ENCODE measurements around the gene LILRA5. TPM values are rescaled to one million over a fixed set of nuclear protein-coding genes. Genes with fewer than 3 reads are reported as not detected.
A peak's percentile ranks its signal among the peaks of the same experiment; 100 is the strongest.
"Not testable (repeated sequence)": the region's sequence is repeated elsewhere in the genome, so short reads cannot be mapped to it uniquely, and the experiment has no call there.

LILRA5 gene
- polyA plus RNA-seq, 1 of the 3 experiments (the other 2 are of a cell fraction): not detected

GRCh38 chr19:54287456-54287855 lies 25.5 kb downstream of the LILRA5 start:
- Histone ChIP-seq H3K9ac (no peak overlapping the region), H3K4me3 (ENCODE audit: low read depth in 2 of 2, low read length in 1 of 2) (no peak overlapping the region), H3K36me3 (replicated peaks in 1 of 2; ENCODE audit: control insufficient read depth in 1 of 2, insufficient read depth in 2 of 2, low read length in 1 of 2) (no peaks in the 10 kb centered on the region), H4K20me1 (ENCODE audit: insufficient read depth) (no peaks in the 10 kb centered on the region), H2AFZ (ENCODE audit: low read depth) (no peak overlapping the region), H3K9me3 (no peaks in the 10 kb centered on the region), H3K27me3 (ENCODE audit: insufficient read depth) (peaks cover 44% of the 10 kb centered on the region; the same call in 1 of the 2 replicates), H3K27ac (ENCODE audit: low read depth in 2 of 2, low read length in 1 of 2) (no peak overlapping the region), H3K9me2 (no peaks in the 10 kb centered on the region), H3K79me2 (ENCODE audit: insufficient read depth) (no peaks in the 10 kb centered on the region), H3F3A (replicated peaks; ENCODE audit: insufficient read depth) (peaks cover 6% of the 10 kb centered on the region), H3K4me1 (ENCODE audit: control insufficient read depth in 1 of 2, insufficient read depth in 2 of 2, low read depth in 1 of 2, low read length in 1 of 2) (no peaks in the 10 kb centered on the region), H3K4me2 (no peak overlapping the region)
- WGBS (ENCODE audit: low lambda C conversion rate): 7% methylated on average over 4 of the region's 4 CpGs
- no peak for DNase-seq
- TF ChIP-seq GABPA (IDR thresholded peaks at IDR 0.05; ENCODE audit: low read depth): no peak
- TF ChIP-seq TCF12 (IDR thresholded peaks at IDR 0.05): peak; percentile 25; the same call in 1 of the 2 replicates
- TF ChIP-seq IRF3 (IDR thresholded peaks at IDR 0.05; ENCODE audit: low read depth, low read length): no peak
- TF ChIP-seq ELF1 (IDR thresholded peaks at IDR 0.05): peak; percentile 78; the same call in 1 of the 2 replicates
- no peak for TF ChIP-seq RFX5 (IDR thresholded peaks at IDR 0.05; ENCODE audit: low read length)
- TF ChIP-seq TAF1 (IDR thresholded peaks at IDR 0.05; ENCODE audit: borderline replicate concordance, low read depth, low read length): no peak
- TF ChIP-seq NFIC (IDR thresholded peaks at IDR 0.05; ENCODE audit: borderline replicate concordance): peak; percentile 39
- POLR2A ChIA-PET: no interaction called here
- CTCF ChIA-PET: interaction anchor here (0.6 kb wide), 1 partner anchor 37 kb away, joined by 3 read pairs; no protein-coding TSS in a partner anchor

GRCh38 chr19:54286283-54286682 lies 26.7 kb downstream of the LILRA5 start:
- H3F3A ChIP-seq (replicated peaks; ENCODE audit: insufficient read depth); H3K4me3 ChIP-seq (ENCODE audit: low read depth in 2 of 2, low read length in 1 of 2); CTCF ChIA-PET; H3K9me3 ChIP-seq; H3K36me3 ChIP-seq (replicated peaks in 1 of 2; ENCODE audit: control insufficient read depth in 1 of 2, insufficient read depth in 2 of 2, low read length in 1 of 2); H3K9me2 ChIP-seq; H3K4me1 ChIP-seq (ENCODE audit: control insufficient read depth in 1 of 2, insufficient read depth in 2 of 2, low read depth in 1 of 2, low read length in 1 of 2); H2AFZ ChIP-seq (ENCODE audit: low read depth); H3K79me2 ChIP-seq (ENCODE audit: insufficient read depth); POLR2A ChIA-PET; H3K9ac ChIP-seq; DNase-seq; H3K27ac ChIP-seq (ENCODE audit: low read depth in 2 of 2, low read length in 1 of 2); H3K4me2 ChIP-seq; H4K20me1 ChIP-seq (ENCODE audit: insufficient read depth): not testable (repeated sequence)
- H3K27me3 ChIP-seq (ENCODE audit: insufficient read depth): peaks cover 44% of the 10 kb centered on the region
- 36% methylated on average over 4 of the region's 10 CpGs for WGBS (ENCODE audit: low lambda C conversion rate)

- H3K27ac ChIP-seq (ENCODE audit: low read depth in 2 of 2, low read length in 1 of 2); H3K4me3 ChIP-seq (ENCODE audit: low read depth in 2 of 2, low read length in 1 of 2); H2AFZ ChIP-seq (ENCODE audit: low read depth); H3K79me2 ChIP-seq (ENCODE audit: insufficient read depth); H3K36me3 ChIP-seq (replicated peaks in 1 of 2; ENCODE audit: control insufficient read depth in 1 of 2, insufficient read depth in 2 of 2, low read length in 1 of 2); POLR2A ChIA-PET; H3K4me2 ChIP-seq; H3F3A ChIP-seq (replicated peaks; ENCODE audit: insufficient read depth); H4K20me1 ChIP-seq (ENCODE audit: insufficient read depth); H3K9ac ChIP-seq; DNase-seq; H3K9me2 ChIP-seq; CTCF ChIA-PET; H3K9me3 ChIP-seq; H3K4me1 ChIP-seq (ENCODE audit: control insufficient read depth in 1 of 2, insufficient read depth in 2 of 2, low read depth in 1 of 2, low read length in 1 of 2): not testable (repeated sequence)
- H3K27me3 ChIP-seq (ENCODE audit: insufficient read depth): peaks cover 44% of the 10 kb centered on the region
- WGBS (ENCODE audit: low lambda C conversion rate): 21% methylated on average over 7 of the region's 12 CpGs
These were observed 27.4 kb downstream of the LILRA5 start for GRCh38 chr19:54285427-54286056.

Data from SK-N-SH (cell line).